ENCODE measurements around the gene ELFN1. TPM values are rescaled to one million over a fixed set of nuclear protein-coding genes. Genes with fewer than 3 reads are reported as not detected.

Gene ELFN1
- total RNA-seq, 3 donors from 2014 or later, result 0.26 to 0.44 (median 0.41) TPM

- DNase-seq, result no peak
- intact Hi-C loops (cut with DNase I, micrococcal nuclease), result no loop called here
- no peaks in the 10 kb centered on the region for H3K9me3 ChIP-seq
- H3K4me3 ChIP-seq, result no peak overlapping the region
- ATAC-seq, result no peak
- TF ChIP-seq, protein P1, sequence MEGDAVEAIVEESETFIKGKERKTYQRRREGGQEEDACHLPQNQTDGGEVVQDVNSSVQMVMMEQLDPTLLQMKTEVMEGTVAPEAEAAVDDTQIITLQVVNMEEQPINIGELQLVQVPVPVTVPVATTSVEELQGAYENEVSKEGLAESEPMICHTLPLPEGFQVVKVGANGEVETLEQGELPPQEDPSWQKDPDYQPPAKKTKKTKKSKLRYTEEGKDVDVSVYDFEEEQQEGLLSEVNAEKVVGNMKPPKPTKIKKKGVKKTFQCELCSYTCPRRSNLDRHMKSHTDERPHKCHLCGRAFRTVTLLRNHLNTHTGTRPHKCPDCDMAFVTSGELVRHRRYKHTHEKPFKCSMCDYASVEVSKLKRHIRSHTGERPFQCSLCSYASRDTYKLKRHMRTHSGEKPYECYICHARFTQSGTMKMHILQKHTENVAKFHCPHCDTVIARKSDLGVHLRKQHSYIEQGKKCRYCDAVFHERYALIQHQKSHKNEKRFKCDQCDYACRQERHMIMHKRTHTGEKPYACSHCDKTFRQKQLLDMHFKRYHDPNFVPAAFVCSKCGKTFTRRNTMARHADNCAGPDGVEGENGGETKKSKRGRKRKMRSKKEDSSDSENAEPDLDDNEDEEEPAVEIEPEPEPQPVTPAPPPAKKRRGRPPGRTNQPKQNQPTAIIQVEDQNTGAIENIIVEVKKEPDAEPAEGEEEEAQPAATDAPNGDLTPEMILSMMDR (IDR thresholded peaks at IDR 0.05), result no peak
- H3K36me3 ChIP-seq (ENCODE audit: low read depth), result no peaks in the 10 kb centered on the region
- no peaks in the 10 kb centered on the region for H3K4me1 ChIP-seq (ENCODE audit: low read depth)
Measured at GRCh38 chr7:1719913-1720312, 49.8 kb downstream of the ELFN1 start.

DNA sequence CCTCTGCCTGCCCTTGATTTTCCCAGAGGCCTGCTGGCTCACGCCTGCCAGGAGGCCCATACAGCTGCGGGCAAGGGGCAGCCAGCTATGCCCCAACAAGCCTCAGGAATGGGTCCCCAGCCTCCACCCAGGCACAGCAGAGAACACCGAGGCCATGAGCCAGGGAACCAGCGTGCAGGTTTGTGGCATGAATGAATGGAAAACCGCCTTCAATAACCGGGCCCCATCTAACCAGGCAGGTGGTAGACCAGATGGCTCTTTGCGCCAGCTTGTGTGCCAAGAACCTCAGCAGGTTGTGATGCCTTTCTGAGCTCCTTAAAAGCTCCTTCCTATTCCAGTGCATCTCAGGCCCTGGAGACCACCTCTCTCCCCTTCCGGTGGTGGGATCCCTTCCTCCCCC lies 50.2 kb downstream of the ELFN1 start:
- H3K4me1 ChIP-seq (ENCODE audit: low read depth), result no peaks in the 10 kb centered on the region
- ATAC-seq (no peak), DNase-seq (no peak)
- no peak overlapping the region for H3K4me3 ChIP-seq
- H3K9me3 ChIP-seq, result no peaks in the 10 kb centered on the region
- intact Hi-C loops (cut with DNase I, micrococcal nuclease), result no loop called here
- TF ChIP-seq, protein P1 (IDR thresholded peaks at IDR 0.05), result no peak
- H3K36me3 ChIP-seq (ENCODE audit: low read depth), result no peaks in the 10 kb centered on the region

- H3K9me3 ChIP-seq, result no peaks in the 10 kb centered on the region
- intact Hi-C loops (cut with DNase I, micrococcal nuclease), result no loop called here
- no peak for ATAC-seq
- no peaks in the 10 kb centered on the region for H3K4me1 ChIP-seq (ENCODE audit: low read depth)
- no peak overlapping the region for H3K4me3 ChIP-seq
- no peak for DNase-seq
- TF ChIP-seq, protein P1 (IDR thresholded peaks at IDR 0.05), result no peak
- H3K36me3 ChIP-seq (ENCODE audit: low read depth), result no peaks in the 10 kb centered on the region
Measured at GRCh38 chr7:1721047-1721690, 51.1 kb downstream of the ELFN1 start.

DNA sequence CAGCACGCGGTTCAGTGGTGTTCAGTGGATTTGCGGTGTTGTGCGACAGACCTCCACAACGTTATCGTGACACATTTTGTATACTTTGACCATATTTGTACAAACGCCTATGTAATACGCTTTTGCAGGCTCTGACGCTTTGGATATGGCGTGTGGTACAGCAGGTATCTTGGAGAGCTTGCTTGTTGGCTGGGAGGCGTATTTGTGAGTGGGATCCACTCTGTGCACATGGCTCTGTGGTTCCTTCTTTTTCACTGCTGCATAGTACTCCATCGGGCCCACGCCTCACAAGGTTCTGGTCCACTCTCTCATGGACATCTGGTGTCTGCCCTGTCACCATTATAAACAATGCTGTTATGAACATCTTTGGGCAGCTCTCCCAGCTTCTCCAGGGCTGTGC lies 53.2 kb downstream of the ELFN1 start:
- H3K9me3 ChIP-seq, result no peaks in the 10 kb centered on the region
- TF ChIP-seq, protein P1 (IDR thresholded peaks at IDR 0.05), result no peak
- DNase-seq, result no peak
- no peak for ATAC-seq
- no peaks in the 10 kb centered on the region for H3K4me1 ChIP-seq (ENCODE audit: low read depth)
- no peaks in the 10 kb centered on the region for H3K36me3 ChIP-seq (ENCODE audit: low read depth)
- no peak overlapping the region for H3K4me3 ChIP-seq
- intact Hi-C loops (cut with DNase I, micrococcal nuclease), result no loop called here

DNA sequence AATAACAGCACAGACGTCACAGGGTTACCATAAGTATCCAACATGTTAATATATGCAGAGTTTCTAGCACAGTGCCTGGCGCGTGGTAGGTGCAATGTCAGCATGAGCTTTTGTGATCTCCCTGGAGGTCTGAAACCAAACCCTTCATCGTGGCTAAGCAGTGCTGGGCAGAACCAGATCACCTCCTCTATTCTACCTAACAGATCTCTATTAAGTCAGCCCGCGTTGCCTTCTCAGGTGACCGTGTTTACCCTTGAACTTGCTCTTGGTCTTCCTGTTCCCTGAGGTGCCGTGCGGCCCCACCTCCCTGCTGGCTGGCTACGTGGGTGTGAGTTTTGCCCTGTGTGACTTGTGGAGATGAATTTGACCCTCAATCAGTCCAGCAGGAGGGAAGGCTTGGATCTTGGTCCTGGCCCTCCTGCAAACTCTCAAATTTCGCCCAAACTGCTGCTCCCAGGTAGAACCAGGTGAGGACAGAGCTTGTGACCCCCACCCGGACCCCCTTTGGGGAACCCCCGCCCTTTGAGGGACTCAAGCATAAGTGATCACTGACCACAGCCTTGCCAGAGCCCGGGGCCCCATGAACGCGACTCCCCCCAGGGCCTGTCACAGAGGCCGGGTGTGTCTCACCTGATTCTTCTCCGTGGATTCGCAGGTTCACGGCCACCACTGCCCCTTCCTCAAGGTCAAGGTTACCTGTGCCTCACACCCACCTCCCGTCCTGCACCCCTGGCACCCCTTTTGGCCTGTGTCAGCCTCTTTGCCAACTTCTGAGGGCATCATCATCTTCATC lies 54.2 kb downstream of the ELFN1 start:
- intact Hi-C loops (cut with DNase I, micrococcal nuclease), result no loop called here
- ATAC-seq (no peak), DNase-seq (peak in 1 of 3 donors; percentile 36)
- Histone ChIP-seq H3K9me3 (peaks cover 1% of the 10 kb centered on the region), H3K36me3 (ENCODE audit: low read depth) (no peaks in the 10 kb centered on the region), H3K4me1 (ENCODE audit: low read depth) (no peaks in the 10 kb centered on the region), H3K4me3 (no peak overlapping the region)
- TF ChIP-seq, protein P1 (IDR thresholded peaks at IDR 0.05), result no peak
